SU-DHL-6 (cell line): Measurements from ENCODE around the gene MARK3.

ENCODE experiments used
- CTCF ChIP-seq: fragments of 200-600 bp; sonication (generic); IDR thresholded peaks from one replicate; pipeline ENCODE4 v1.5.1; 2017; ENCODE audit warnings: antibody characterized with exemption, mild to moderate bottlenecking, low read length, moderate library complexity; ENCODE audit not compliant: insufficient read depth, poor library complexity, severe bottlenecking
- EZH2phosphoT487 ChIP-seq: fragments of 200-600 bp; sonication (generic), shearing (Covaris generic); conservative IDR thresholded peaks from 2 replicates; pipeline ENCODE4 v1.6.1; 2018; ENCODE audit warnings: mild to moderate bottlenecking, antibody characterized with exemption, low read length, moderate library complexity, mixed read lengths

- TF ChIP-seq CTCF: peak; percentile 89
- no peak for TF ChIP-seq EZH2phosphoT487
Observed at GRCh38 chr14:103546652-103547454, 161.6 kb downstream of the MARK3 start.
